ENCODE measurements around the gene PRSS57. TPM values are rescaled to one million over a fixed set of nuclear protein-coding genes. Genes with fewer than 3 reads are reported as not detected.

The PRSS57 gene
- polyA plus RNA-seq, 1 donor = 1.1 TPM

GRCh38 chr19:650121-650520 is 45.1 kb downstream of the PRSS57 start:
- Histone ChIP-seq H3K4me3 (ENCODE audit: low read length) (no peak overlapping the region), H3K36me3 (ENCODE audit: control insufficient read depth, insufficient read depth, low read length) (peaks cover 77% of the 10 kb centered on the region), H3K27me3 (ENCODE audit: control insufficient read depth, insufficient read depth, low read length) (no peaks in the 10 kb centered on the region), H3K4me1 (ENCODE audit: control insufficient read depth, insufficient read depth, low read length) (no peaks in the 10 kb centered on the region), H3K9me3 (ENCODE audit: control insufficient read depth, low read depth, low read length) (peaks cover 16% of the 10 kb centered on the region), H3K27ac (ENCODE audit: low read length) (no peak overlapping the region)
- no CpG with 5 or more reads among the region's 11 CpGs for WGBS (ENCODE audit: insufficient coverage, low lambda C conversion rate)
- DNase-seq = no peak

- Histone ChIP-seq H3K4me1 (ENCODE audit: control insufficient read depth, insufficient read depth, low read length) (no peaks in the 10 kb centered on the region), H3K27ac (ENCODE audit: low read length) (no peak overlapping the region), H3K4me3 (ENCODE audit: low read length) (no peak overlapping the region), H3K36me3 (ENCODE audit: control insufficient read depth, insufficient read depth, low read length) (peaks cover 79% of the 10 kb centered on the region), H3K27me3 (ENCODE audit: control insufficient read depth, insufficient read depth, low read length) (no peaks in the 10 kb centered on the region), H3K9me3 (ENCODE audit: control insufficient read depth, low read depth, low read length) (peaks cover 18% of the 10 kb centered on the region)
- no peak for DNase-seq
- WGBS (ENCODE audit: insufficient coverage, low lambda C conversion rate) = no CpG with 5 or more reads among the region's 53 CpGs
These were observed 46.1 kb downstream of the PRSS57 start for GRCh38 chr19:648904-649801.

- no peak for DNase-seq
- H3K4me1 ChIP-seq (ENCODE audit: control insufficient read depth, insufficient read depth, low read length) = no peaks in the 10 kb centered on the region
- H3K36me3 ChIP-seq (ENCODE audit: control insufficient read depth, insufficient read depth, low read length) = peaks cover 74% of the 10 kb centered on the region
- no peak overlapping the region for H3K4me3 ChIP-seq (ENCODE audit: low read length)
- WGBS (ENCODE audit: insufficient coverage, low lambda C conversion rate) = no CpG with 5 or more reads among the region's 29 CpGs
- no peaks in the 10 kb centered on the region for H3K27me3 ChIP-seq (ENCODE audit: control insufficient read depth, insufficient read depth, low read length)
- H3K9me3 ChIP-seq (ENCODE audit: control insufficient read depth, low read depth, low read length) = peaks cover 10% of the 10 kb centered on the region
- no peak overlapping the region for H3K27ac ChIP-seq (ENCODE audit: low read length)
These were observed 46.9 kb downstream of the PRSS57 start for GRCh38 chr19:648305-648704.

DNA sequence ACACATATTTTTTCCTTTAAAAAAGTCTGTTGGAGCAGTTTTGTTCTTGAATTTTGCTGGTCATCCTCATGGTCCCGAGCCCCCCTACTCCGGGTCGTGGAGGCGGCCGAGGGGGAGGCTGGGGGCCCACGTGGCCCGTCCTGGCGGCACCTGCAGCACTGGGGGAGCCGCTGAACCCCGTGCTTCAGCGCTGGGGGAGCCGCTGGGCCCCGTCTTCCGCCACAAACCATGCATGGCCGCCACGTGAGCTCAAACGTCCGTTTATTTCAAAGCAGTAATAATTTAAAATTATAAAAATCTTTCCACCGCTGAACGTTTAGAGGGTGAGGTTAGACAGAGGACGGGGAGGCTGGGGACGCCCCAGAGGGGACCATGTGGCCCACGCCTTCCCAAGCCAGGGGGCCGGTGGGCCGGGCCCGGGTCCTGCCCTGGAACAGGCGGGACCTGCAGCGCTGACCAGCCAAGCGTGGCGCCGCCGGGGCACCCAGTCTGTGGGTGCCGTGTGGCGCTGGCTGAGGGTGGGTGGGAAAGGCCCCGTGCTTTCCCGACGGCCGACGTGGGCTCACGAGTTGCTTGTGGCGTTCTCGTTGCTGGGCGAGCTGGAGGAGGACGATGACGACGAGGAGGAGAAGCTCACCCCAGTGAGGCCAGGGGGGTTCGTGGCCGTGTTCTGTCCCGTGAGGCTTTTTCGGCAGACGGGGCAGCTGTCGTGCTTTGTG is 47.5 kb downstream of the PRSS57 start:
- Histone ChIP-seq H3K27ac (ENCODE audit: low read length) (no peak overlapping the region), H3K4me3 (ENCODE audit: low read length) (no peak overlapping the region), H3K9me3 (ENCODE audit: control insufficient read depth, low read depth, low read length) (peaks cover 10% of the 10 kb centered on the region), H3K27me3 (ENCODE audit: control insufficient read depth, insufficient read depth, low read length) (no peaks in the 10 kb centered on the region), H3K4me1 (ENCODE audit: control insufficient read depth, insufficient read depth, low read length) (no peaks in the 10 kb centered on the region), H3K36me3 (ENCODE audit: control insufficient read depth, insufficient read depth, low read length) (peaks cover 68% of the 10 kb centered on the region)
- DNase-seq = no peak
- 94% methylated on average over 5 of the region's 52 CpGs for WGBS (ENCODE audit: insufficient coverage, low lambda C conversion rate)

DNA sequence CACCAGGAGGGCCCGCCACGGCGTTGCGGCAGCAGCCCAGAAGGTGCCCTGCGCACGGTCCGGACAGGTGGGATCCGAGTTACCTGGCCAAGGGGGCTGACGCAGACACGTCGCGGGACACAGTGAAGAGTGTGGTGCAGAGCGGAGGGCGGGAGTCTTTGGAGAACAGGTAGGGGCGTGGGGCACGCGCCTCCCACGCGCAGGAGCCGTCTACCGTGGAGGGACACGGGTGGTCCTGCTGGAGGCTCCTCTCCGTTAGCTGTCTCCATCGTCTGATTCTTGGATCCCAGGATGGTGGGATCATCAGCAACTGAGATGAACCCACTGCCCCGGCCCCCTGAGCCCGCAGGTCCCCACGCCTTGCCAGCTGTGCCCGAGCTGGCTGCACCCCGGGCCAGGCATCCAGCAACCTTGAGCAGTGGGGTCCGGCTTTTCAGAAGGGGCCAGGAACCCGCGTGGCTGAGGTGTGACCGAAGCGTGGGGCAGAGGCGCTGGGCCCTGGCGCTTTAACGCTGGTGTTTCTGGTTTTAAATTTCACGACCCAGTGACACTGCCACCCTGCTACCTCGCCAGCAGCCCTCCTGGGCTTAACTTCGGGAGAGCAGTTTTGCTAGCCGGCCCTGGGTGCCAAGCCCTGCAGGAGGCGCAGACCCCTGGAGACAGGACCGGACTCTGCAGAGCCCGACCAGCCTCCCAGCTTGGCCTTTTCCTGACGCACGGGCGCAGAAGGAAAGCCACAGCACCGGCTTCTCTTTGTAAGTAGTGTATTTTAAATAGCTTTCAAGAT is 48.3 kb downstream of the PRSS57 start:
- no CpG with 5 or more reads among the region's 48 CpGs for WGBS (ENCODE audit: insufficient coverage, low lambda C conversion rate)

DNA sequence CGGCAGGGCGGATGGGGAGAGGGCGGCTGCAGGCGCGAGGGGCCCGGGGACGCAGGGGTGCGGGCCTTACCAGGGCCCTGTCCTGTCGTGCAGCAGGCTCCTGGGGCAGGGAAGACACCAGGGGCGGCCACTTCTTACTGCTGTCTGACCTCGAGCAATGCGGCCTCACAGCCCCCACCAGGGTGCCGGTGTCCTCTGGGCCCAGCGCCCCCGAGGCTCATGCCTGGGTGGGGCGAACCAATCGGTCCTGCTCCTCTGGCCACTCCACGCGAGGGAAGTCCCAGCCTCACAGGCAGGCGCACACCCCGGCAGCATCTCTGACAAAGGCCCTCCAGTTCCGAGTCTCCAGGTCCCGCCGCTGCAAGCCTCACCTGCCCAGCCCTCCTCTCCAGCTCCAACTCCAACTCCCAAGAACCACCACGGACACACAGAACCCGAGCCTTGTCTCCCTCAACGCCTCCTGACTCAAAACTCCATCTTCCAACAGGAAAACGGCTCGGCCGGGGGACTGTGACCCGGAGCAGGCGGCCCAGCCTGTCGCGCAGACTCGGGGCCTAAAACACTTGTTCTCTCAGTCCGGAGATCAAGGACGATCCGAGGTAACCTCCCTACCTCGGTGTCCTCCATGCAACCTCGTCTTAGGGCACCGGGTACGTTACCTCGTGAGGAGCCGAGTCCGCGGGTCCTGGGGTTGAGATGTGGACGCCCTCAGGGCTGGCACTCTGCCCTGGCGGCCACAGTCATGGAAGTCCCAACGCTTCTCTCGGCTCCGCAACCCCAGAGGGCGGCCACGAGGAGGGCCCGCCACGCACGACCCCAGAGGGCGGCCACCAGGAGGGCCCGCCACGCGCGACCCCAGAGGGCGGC is 49.1 kb downstream of the PRSS57 start:
- H3K9me3 ChIP-seq (ENCODE audit: control insufficient read depth, low read depth, low read length) = peaks cover 10% of the 10 kb centered on the region
- H3K4me3 ChIP-seq (ENCODE audit: low read length) = no peak overlapping the region
- H3K36me3 ChIP-seq (ENCODE audit: control insufficient read depth, insufficient read depth, low read length) = peaks cover 54% of the 10 kb centered on the region
- no peaks in the 10 kb centered on the region for H3K27me3 ChIP-seq (ENCODE audit: control insufficient read depth, insufficient read depth, low read length)
- no CpG with 5 or more reads among the region's 62 CpGs for WGBS (ENCODE audit: insufficient coverage, low lambda C conversion rate)
- no peaks in the 10 kb centered on the region for H3K4me1 ChIP-seq (ENCODE audit: control insufficient read depth, insufficient read depth, low read length)
- no peak overlapping the region for H3K27ac ChIP-seq (ENCODE audit: low read length)
- DNase-seq = no peak

More for the DNA sequence above, 48.3 kb downstream of the PRSS57 start:
- H3K4me1 ChIP-seq (ENCODE audit: control insufficient read depth, insufficient read depth, low read length) = no peaks in the 10 kb centered on the region
- peaks cover 61% of the 10 kb centered on the region for H3K36me3 ChIP-seq (ENCODE audit: control insufficient read depth, insufficient read depth, low read length)
- H3K27me3 ChIP-seq (ENCODE audit: control insufficient read depth, insufficient read depth, low read length) = no peaks in the 10 kb centered on the region
- no peak overlapping the region for H3K27ac ChIP-seq (ENCODE audit: low read length)
- H3K9me3 ChIP-seq (ENCODE audit: control insufficient read depth, low read depth, low read length) = peaks cover 10% of the 10 kb centered on the region
- no peak overlapping the region for H3K4me3 ChIP-seq (ENCODE audit: low read length)
- no peak for DNase-seq

GRCh38 chr19:644789-645188 is 50.5 kb downstream of the PRSS57 start:
- Histone ChIP-seq H3K4me1 (ENCODE audit: control insufficient read depth, insufficient read depth, low read length) (no peaks in the 10 kb centered on the region), H3K27me3 (ENCODE audit: control insufficient read depth, insufficient read depth, low read length) (no peaks in the 10 kb centered on the region), H3K9me3 (ENCODE audit: control insufficient read depth, low read depth, low read length) (peaks cover 16% of the 10 kb centered on the region), H3K27ac (ENCODE audit: low read length) (no peak overlapping the region), H3K4me3 (ENCODE audit: low read length) (no peak overlapping the region), H3K36me3 (ENCODE audit: control insufficient read depth, insufficient read depth, low read length) (peaks cover 46% of the 10 kb centered on the region)
- WGBS (ENCODE audit: insufficient coverage, low lambda C conversion rate) = no CpG with 5 or more reads among the region's 14 CpGs
- DNase-seq = no peak

DNA sequence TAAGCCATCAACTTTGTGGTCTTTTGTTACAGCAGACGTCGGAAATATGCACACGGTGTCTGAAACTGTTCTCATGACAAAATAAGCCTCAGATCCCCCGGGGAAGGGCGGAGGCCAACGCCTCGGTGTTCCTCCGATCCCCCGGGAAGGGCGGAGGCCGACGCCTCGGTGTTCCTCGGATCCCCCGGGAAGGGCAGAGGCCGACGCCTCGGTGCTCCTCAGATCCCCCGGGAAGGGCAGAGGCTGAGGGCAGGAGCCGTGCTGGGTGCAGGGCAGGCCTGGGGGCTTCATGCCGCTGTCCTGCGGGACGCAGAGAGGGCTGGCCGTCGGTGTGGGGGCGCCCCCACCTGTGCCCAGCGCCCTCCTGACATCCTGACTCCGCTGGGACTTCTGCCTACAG is 50.9 kb downstream of the PRSS57 start:
- H3K27me3 ChIP-seq (ENCODE audit: control insufficient read depth, insufficient read depth, low read length) = no peaks in the 10 kb centered on the region
- DNase-seq = no peak
- H3K27ac ChIP-seq (ENCODE audit: low read length) = no peak overlapping the region
- peaks cover 42% of the 10 kb centered on the region for H3K36me3 ChIP-seq (ENCODE audit: control insufficient read depth, insufficient read depth, low read length)
- H3K4me3 ChIP-seq (ENCODE audit: low read length) = no peak overlapping the region
- no CpG with 5 or more reads among the region's 28 CpGs for WGBS (ENCODE audit: insufficient coverage, low lambda C conversion rate)
- peaks cover 18% of the 10 kb centered on the region for H3K9me3 ChIP-seq (ENCODE audit: control insufficient read depth, low read depth, low read length)
- peaks cover under 1% of the 10 kb centered on the region for H3K4me1 ChIP-seq (ENCODE audit: control insufficient read depth, insufficient read depth, low read length)

DNA sequence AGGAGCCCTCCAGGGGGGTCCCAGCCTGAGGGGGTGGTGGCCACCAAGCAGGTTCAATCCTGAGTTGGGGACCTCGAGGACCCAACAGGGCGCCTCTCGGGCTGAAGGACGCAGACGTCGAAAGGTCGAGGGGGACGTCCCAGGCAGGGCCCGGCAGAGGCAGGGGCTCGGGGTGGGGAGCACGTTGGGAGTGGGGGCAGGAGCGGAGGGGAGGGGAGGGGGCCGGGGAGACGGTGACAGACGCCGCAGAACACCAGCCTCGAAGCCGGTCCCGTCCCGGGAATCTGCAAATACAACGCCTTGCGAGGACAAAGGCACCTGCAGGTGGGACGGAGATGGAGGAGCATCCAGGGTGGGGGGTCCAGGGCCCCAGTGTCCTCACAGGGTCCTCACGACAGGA is 51.5 kb downstream of the PRSS57 start:
- Histone ChIP-seq H3K27ac (ENCODE audit: low read length) (no peak overlapping the region), H3K36me3 (ENCODE audit: control insufficient read depth, insufficient read depth, low read length) (peaks cover 36% of the 10 kb centered on the region), H3K4me3 (ENCODE audit: low read length) (no peak overlapping the region), H3K9me3 (ENCODE audit: control insufficient read depth, low read depth, low read length) (peaks cover 23% of the 10 kb centered on the region), H3K27me3 (ENCODE audit: control insufficient read depth, insufficient read depth, low read length) (peaks cover 5% of the 10 kb centered on the region), H3K4me1 (ENCODE audit: control insufficient read depth, insufficient read depth, low read length) (peaks cover 7% of the 10 kb centered on the region)
- no peak for DNase-seq
- WGBS (ENCODE audit: insufficient coverage, low lambda C conversion rate) = no CpG with 5 or more reads among the region's 24 CpGs
